Thyroid gland (tissue), 4 donors: ENCODE results near the gene GMEB1.

Experiments used
- CTCF ChIP-seq, 6 experiments: fragments of 200-600 bp in 3 of 6; fragments of 450-650 bp in 3 of 6; sonication (generic) in 3 of 6; IDR thresholded peaks; one replicate each; pipeline ENCODE4 v1.5.1; 2016 to 2019; ENCODE audit warnings: antibody characterized with exemption in 6 of 6, mild to moderate bottlenecking in 2 of 6, inconsistent platforms in 1 of 6, moderate library complexity in 1 of 6
- POLR2A ChIP-seq, 2 donors: fragments of 450-650 bp; IDR thresholded peaks; one replicate each; pipeline ENCODE4 v1.6.1; 2017; ENCODE audit warnings: antibody characterized with exemption in 2 of 2, mild to moderate bottlenecking in 2 of 2, moderate library complexity in 1 of 2

- TF ChIP-seq CTCF (IDR thresholded peaks at IDR 0.05), result no peak
- no peak for TF ChIP-seq POLR2A (IDR thresholded peaks at IDR 0.05)
Observed at GRCh38 chr1:28759257-28759656, 90.7 kb downstream of the GMEB1 start.
